HepG2 (cell line): ENCODE data around the gene TBC1D24. TPM values are rescaled to one million over a fixed set of nuclear protein-coding genes. Genes with fewer than 3 reads are reported as not detected.

ENCODE experiments used
- ATAC-seq: fragments of 200-7000 bp; cut with Tn5 transposase; 3 replicates; pipeline ENCODE4 v1.9.1; 2020; ENCODE audit warnings: mild to moderate bottlenecking, moderate library complexity
- BruUV-seq: library from RNA; stranded (reverse); fragments of 400-500 nt; replicated peaks from 2 replicates; lab custom pipeline; 2021; lab: Mats Ljungman, UMichigan
- CTCF ChIA-PET: fragments of 300-600 bp; formaldehyde crosslinking; extraction: SDS; loops from one replicate; lab custom pipeline; 2021; ENCODE audit warnings: low total read pairs, inconsistent platforms, low intra/inter-chr PET ratio; lab: Yijun Ruan, JAX
- POLR2A ChIA-PET: fragments of 350-600 bp; sonication (Branson Sonifier 250); formaldehyde crosslinking; loops from one replicate; lab custom pipeline; 2020; ENCODE audit warnings: antibody characterized with exemption, inconsistent platforms; lab: Yijun Ruan, JAX
- DNase-seq: peaks from one replicate; pipeline ENCODE4 v3.0.0-alpha.2; 2015; ENCODE audit warnings: low spot score
- FAIRE-seq: peaks from 3 replicates; lab custom pipeline; 2011; peaks lifted over from hg19 to GRCh38; lab: Jason Lieb, UNC
- H2AFZ ChIP-seq: one replicate; pipeline ENCODE4 v1.6.1; 2011; ENCODE audit warnings: low read length, inconsistent platforms
- H3K27ac ChIP-seq: fragments of 300-600 bp; 3 replicates; pipeline ENCODE4 v1.8.0; 2011; ENCODE audit warnings: mixed run types, mild to moderate bottlenecking, mixed read lengths, low read length, inconsistent platforms; ENCODE audit not compliant: insufficient read depth; ENCODE audit errors: extremely low read length
- H3K27me3 ChIP-seq, 2 experiments: fragments of 200-600 bp in 1 of 2; 2 replicates in 1 of 2; 3 replicates in 1 of 2; pipeline versions ENCODE4 v1.6.0 to v1.8.0; 2011; ENCODE audit warnings: low read length in 2 of 2, mild to moderate bottlenecking in 2 of 2, moderate library complexity in 2 of 2, inconsistent platforms in 1 of 2; ENCODE audit not compliant: insufficient read depth in 2 of 2, control insufficient read depth in 1 of 2
- H3K36me3 ChIP-seq, 2 experiments: fragments of 200-600 bp in 1 of 2; replicated peaks in 1 of 2; 2 replicates in 1 of 2; 3 replicates in 1 of 2; pipeline versions ENCODE4 v1.5.1 to v1.8.0; 2011; ENCODE audit warnings: low read length in 2 of 2, inconsistent platforms in 1 of 2; ENCODE audit not compliant: insufficient read depth in 2 of 2, control insufficient read depth in 1 of 2
- H3K4me1 ChIP-seq: 2 replicates; pipeline ENCODE4 v1.5.1; 2012; ENCODE audit warnings: low read length, inconsistent platforms; ENCODE audit not compliant: insufficient read depth
- H3K4me2 ChIP-seq: 2 replicates; pipeline ENCODE4 v1.6.0; 2011; ENCODE audit warnings: low read depth, low read length, inconsistent platforms
- H3K4me3 ChIP-seq, 3 experiments: fragments of 200-600 bp in 1 of 3; sonication (generic), shearing (Covaris generic) in 1 of 3; replicated peaks in 1 of 3; 2 replicates each; pipeline ENCODE4 v1.5.1; 2011 to 2016; ENCODE audit warnings: low read length in 3 of 3, inconsistent platforms in 2 of 3, low read depth in 2 of 3, mild to moderate bottlenecking in 2 of 3, control low read depth in 1 of 3, mixed read lengths in 1 of 3; ENCODE audit not compliant: insufficient read depth in 1 of 3
- H3K79me2 ChIP-seq: one replicate; pipeline ENCODE4 v1.6.1; 2011; ENCODE audit warnings: low read length, inconsistent platforms; ENCODE audit not compliant: insufficient read depth
- H3K9ac ChIP-seq: 2 replicates; pipeline ENCODE4 v1.6.0; 2011; ENCODE audit warnings: mild to moderate bottlenecking, low read depth, low read length, inconsistent platforms; ENCODE audit not compliant: insufficient read depth
- H3K9me3 ChIP-seq: 2 replicates; pipeline ENCODE4 v1.5.1; 2012; ENCODE audit warnings: mild to moderate bottlenecking, low read length
- H4K20me1 ChIP-seq: 2 replicates; pipeline ENCODE4 v1.6.0; 2011; ENCODE audit warnings: inconsistent platforms, mild to moderate bottlenecking, low read length, moderate library complexity; ENCODE audit not compliant: insufficient read depth
- GATA4 ChIP-seq: sonication (generic); IDR thresholded peaks from 2 replicates; pipeline ENCODE4 v1.6.1; 2016; ENCODE audit warnings: antibody characterized with exemption, low read depth, borderline replicate concordance
- HINFP ChIP-seq: sonication (generic); formaldehyde crosslinking; IDR thresholded peaks from 2 replicates; pipeline ENCODE4 v1.4.0; 2020; ENCODE audit warnings: low read depth, mild to moderate bottlenecking, missing genetic modification reagents
- HNF4G ChIP-seq, 2 experiments: sonication (generic) in 1 of 2; formaldehyde crosslinking in 1 of 2; IDR thresholded peaks; 2 replicates each; pipeline versions ENCODE4 v1.4.0 to v1.6.1; 2011 to 2020; ENCODE audit warnings: borderline replicate concordance in 2 of 2, low read depth in 2 of 2, mild to moderate bottlenecking in 2 of 2, low read length in 1 of 2, missing genetic modification reagents in 1 of 2, moderate library complexity in 1 of 2
- HOXA9 ChIP-seq: sonication (generic); formaldehyde crosslinking; IDR thresholded peaks from 2 replicates; pipeline ENCODE4 v1.8.1; 2022; ENCODE audit warnings: missing genetic modification reagents, mild to moderate bottlenecking, moderate library complexity, borderline replicate concordance
- ISL2 ChIP-seq: sonication (generic); formaldehyde crosslinking; IDR thresholded peaks from 2 replicates; pipeline ENCODE4 v1.5.0; 2020; ENCODE audit warnings: missing genetic modification reagents
- KAT8 ChIP-seq: IDR thresholded peaks from 2 replicates; pipeline ENCODE4 v1.6.1; 2016; ENCODE audit warnings: missing genetic modification reagents, missing compliant biosample characterization
- NFE2 ChIP-seq: sonication (generic); formaldehyde crosslinking; IDR thresholded peaks from 2 replicates; pipeline ENCODE4 v1.4.0; 2020; ENCODE audit warnings: missing genetic modification reagents
- NRL ChIP-seq: sonication (generic); formaldehyde crosslinking; IDR thresholded peaks from 2 replicates; pipeline ENCODE4 v1.5.0; 2020; ENCODE audit warnings: missing genetic modification reagents, mild to moderate bottlenecking, moderate library complexity, borderline replicate concordance
- YEATS2 ChIP-seq: sonication (generic); formaldehyde crosslinking; IDR thresholded peaks from 2 replicates; pipeline ENCODE4 v1.4.0; 2020; ENCODE audit warnings: missing genetic modification reagents, borderline replicate concordance
- ZNF136 ChIP-seq: sonication (generic); formaldehyde crosslinking; IDR thresholded peaks from 2 replicates; pipeline ENCODE4 v1.8.1; 2022; ENCODE audit warnings: low read depth, mild to moderate bottlenecking, moderate library complexity, missing genetic modification reagents
- ZNF180 ChIP-seq: sonication (generic); formaldehyde crosslinking; IDR thresholded peaks from 2 replicates; pipeline ENCODE4 v1.4.0; 2020; ENCODE audit warnings: low read depth, missing genetic modification reagents, borderline replicate concordance
- ZNF24 ChIP-seq: fragments of 450-650 bp; IDR thresholded peaks from 2 replicates; pipeline ENCODE4 v1.6.1; 2017; ENCODE audit warnings: antibody characterized with exemption, mild to moderate bottlenecking
- ZNF546 ChIP-seq: sonication (generic); formaldehyde crosslinking; conservative IDR thresholded peaks from 2 replicates; pipeline ENCODE4 v1.8.1; 2023; ENCODE audit warnings: mild to moderate bottlenecking, missing genetic modification reagents
- ZNF549 ChIP-seq: sonication (generic); formaldehyde crosslinking; IDR thresholded peaks from 2 replicates; pipeline ENCODE4 v1.5.0; 2020; ENCODE audit warnings: missing genetic modification reagents
- ZNF615 ChIP-seq: sonication (generic); formaldehyde crosslinking; IDR thresholded peaks from 2 replicates; pipeline ENCODE4 v1.5.0; 2020; ENCODE audit warnings: mild to moderate bottlenecking, missing genetic modification reagents, borderline replicate concordance
- WGBS: methylation state at CpG from one replicate; pipeline ENCODE4 v1.1.6; 2017; ENCODE audit warnings: low lambda C conversion rate; 5-methylcytosine and 5-hydroxymethylcytosine counted together
- in situ Hi-C: cut with HindIII; loops from 2 replicates; pipeline ENCODE4 v1.10.0; 2017; ENCODE audit warnings: low pct_unique_long_range_greater_than_20kb; ENCODE audit not compliant: extremely low pct_ligation_motif_present
- intact Hi-C: fragments of 100-400 bp; cut with micrococcal nuclease; formaldehyde crosslinking; loops from one replicate; pipeline ENCODE4 v1.10.0; 2022; ENCODE audit not compliant: unreplicated experiment
- polyA plus RNA-seq, 8 experiments: library from polyadenylated mRNA; depleted of rRNA in 3 of 8; stranded (reverse) in 7 of 8; unstranded in 1 of 8; fragments of >200 nt; fragmentation: Illumina TruSeq in 4 of 8; extraction: Trizol in 4 of 8; gene quantifications; 2 replicates each; pipeline versions ENCODE4 v1.2.1 to v1.2.3, GENCODE V29; 2011 to 2016; ENCODE audit warnings: low read depth in 4 of 8, missing spikeins in 1 of 8, mixed read lengths in 1 of 8; ENCODE audit not compliant: insufficient read depth in 1 of 8
- total RNA-seq, 5 experiments: library from RNA; depleted of rRNA; stranded (reverse); fragments of >200 nt; fragmentation: Illumina TruSeq; extraction: Trizol; gene quantifications; 2 replicates each; pipeline ENCODE4 v1.2.3, GENCODE V29; 2016; ENCODE audit warnings: low read depth in 1 of 5
- TF ChIP-seq, protein P1 (sequence below): sonication (generic); formaldehyde crosslinking; conservative IDR thresholded peaks from 2 replicates; pipeline ENCODE4 v1.4.0; 2020; ENCODE audit warnings: missing genetic modification reagents
- TF ChIP-seq, protein P2 (sequence below), 2 experiments: fragments of 450-650 bp in 1 of 2; sonication (generic) in 1 of 2; formaldehyde crosslinking; IDR thresholded peaks; 2 replicates each; pipeline versions ENCODE4 v1.5.0 to v1.8.0; 2020 to 2022; ENCODE audit warnings: mild to moderate bottlenecking in 1 of 2, missing genetic modification reagents in 1 of 2

Gene TBC1D24
- total and polyA plus RNA-seq, 2 of the 13 experiments (the other 11 are each of a cell fraction or from before 2014, with no cell fraction given) = 7.7 to 13.7 TPM

DNA sequence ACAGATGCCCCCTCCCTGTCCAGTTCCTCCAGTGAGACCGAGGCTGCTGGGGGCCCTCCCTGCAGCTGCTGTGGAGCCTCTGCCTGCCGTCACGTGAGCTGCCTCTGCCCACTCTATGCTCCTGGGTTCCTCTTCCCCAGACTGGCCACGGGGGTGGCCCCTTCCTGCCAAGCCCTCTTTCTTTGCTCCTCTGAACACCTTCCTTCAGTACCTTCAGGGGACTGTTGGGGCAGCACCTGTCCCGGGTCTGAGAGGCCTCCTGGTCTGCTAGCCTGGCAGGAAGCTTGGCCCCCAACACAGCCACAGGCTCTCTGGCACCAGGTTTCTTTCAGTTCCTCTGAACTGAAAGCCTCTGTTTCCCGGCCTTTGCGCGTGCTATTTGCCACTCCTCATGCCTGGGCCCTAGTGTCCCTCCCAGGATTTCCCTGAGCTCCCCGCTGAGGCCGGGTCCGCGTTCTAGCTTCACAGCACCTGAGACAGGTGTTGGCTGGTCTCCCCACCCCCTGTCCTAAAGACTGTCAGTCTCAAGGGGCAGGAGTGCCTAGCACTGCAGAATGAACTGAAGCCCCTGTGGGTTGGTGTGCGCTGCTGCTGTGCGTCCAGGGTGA lies 32.2 kb downstream of the TBC1D24 start:
- TF ChIP-seq ZNF546 (CRISPR knock-in tag) (no peak), ZNF180 (no peak), ZNF136 (CRISPR knock-in tag) (no peak), GATA4 (no peak), ZNF24 (no peak), ZNF549 (CRISPR knock-in tag) (no peak), NFE2 (CRISPR knock-in tag) (no peak), ZNF615 (CRISPR knock-in tag) (no peak), HOXA9 (CRISPR knock-in tag) (no peak), NRL (CRISPR knock-in tag) (no peak), YEATS2 (CRISPR knock-in tag) (no peak), HINFP (no peak), KAT8 (CRISPR knock-in tag) (no peak), HNF4G (IDR thresholded peaks at IDR 0.05; ENCODE audit: borderline replicate concordance, low read depth, low read length) (no peak), HNF4G (CRISPR knock-in tag; IDR thresholded peaks at IDR 0.05; ENCODE audit: borderline replicate concordance, low read depth) (no peak), ISL2 (no peak)
- TF ChIP-seq, protein P1, sequence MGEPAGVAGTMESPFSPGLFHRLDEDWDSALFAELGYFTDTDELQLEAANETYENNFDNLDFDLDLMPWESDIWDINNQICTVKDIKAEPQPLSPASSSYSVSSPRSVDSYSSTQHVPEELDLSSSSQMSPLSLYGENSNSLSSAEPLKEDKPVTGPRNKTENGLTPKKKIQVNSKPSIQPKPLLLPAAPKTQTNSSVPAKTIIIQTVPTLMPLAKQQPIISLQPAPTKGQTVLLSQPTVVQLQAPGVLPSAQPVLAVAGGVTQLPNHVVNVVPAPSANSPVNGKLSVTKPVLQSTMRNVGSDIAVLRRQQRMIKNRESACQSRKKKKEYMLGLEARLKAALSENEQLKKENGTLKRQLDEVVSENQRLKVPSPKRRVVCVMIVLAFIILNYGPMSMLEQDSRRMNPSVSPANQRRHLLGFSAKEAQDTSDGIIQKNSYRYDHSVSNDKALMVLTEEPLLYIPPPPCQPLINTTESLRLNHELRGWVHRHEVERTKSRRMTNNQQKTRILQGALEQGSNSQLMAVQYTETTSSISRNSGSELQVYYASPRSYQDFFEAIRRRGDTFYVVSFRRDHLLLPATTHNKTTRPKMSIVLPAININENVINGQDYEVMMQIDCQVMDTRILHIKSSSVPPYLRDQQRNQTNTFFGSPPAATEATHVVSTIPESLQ (CRISPR knock-in tag) = no peak
- TF ChIP-seq, protein P2, sequence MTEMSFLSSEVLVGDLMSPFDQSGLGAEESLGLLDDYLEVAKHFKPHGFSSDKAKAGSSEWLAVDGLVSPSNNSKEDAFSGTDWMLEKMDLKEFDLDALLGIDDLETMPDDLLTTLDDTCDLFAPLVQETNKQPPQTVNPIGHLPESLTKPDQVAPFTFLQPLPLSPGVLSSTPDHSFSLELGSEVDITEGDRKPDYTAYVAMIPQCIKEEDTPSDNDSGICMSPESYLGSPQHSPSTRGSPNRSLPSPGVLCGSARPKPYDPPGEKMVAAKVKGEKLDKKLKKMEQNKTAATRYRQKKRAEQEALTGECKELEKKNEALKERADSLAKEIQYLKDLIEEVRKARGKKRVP (CRISPR knock-in tag; IDR thresholded peaks at IDR 0.05) = no peak
- Histone ChIP-seq H3K9me3 (no peaks in the 10 kb centered on the region), H2AFZ (no peak overlapping the region), H3K4me2 (no peak overlapping the region), H3K4me1 (peaks cover 24% of the 10 kb centered on the region), H3K36me3 (peaks cover 0 to 2% of the 10 kb centered on the region in 2 experiments; a peak in 1 of 5 replicates), H3K9ac (no peak overlapping the region), H3K4me3 (no peak overlapping the region), H3K27me3 (no peaks in the 10 kb centered on the region), H4K20me1 (no peaks in the 10 kb centered on the region), H3K27ac (no peak overlapping the region), H3K79me2 (no peaks in the 10 kb centered on the region)
- peak; percentile 23; the same call in 2 of the 3 replicates for ATAC-seq
- no peak for FAIRE-seq
- ChIA-PET POLR2A (no interaction called here), CTCF (no interaction called here)
- DNase-seq = no peak
- WGBS = 88% methylated on average over 10 of the region's 14 CpGs
- BruUV-seq = no TSS peak
- in situ Hi-C loops = no loop called here
- intact Hi-C loops = loop anchor here (10.0 kb wide), 1 partner anchor 162 kb away; the partner anchor contains the start of gene ABCA3
